H9 (cell line): ENCODE measurements around the gene PPP4R2. TPM values are rescaled to one million over a fixed set of nuclear protein-coding genes. Genes with fewer than 3 reads are reported as not detected.

Source experiments
- DNase-seq: peaks from one replicate; pipeline ENCODE4 v3.0.0-alpha.2; 2017
- H2AFZ ChIP-seq: one replicate; pipeline ENCODE4 v1.6.1; 2013; ENCODE audit warnings: mild to moderate bottlenecking, low read length, control low read depth, moderate library complexity
- H2AK5ac ChIP-seq: 2 replicates; pipeline ENCODE4 v1.6.1; 2013; ENCODE audit warnings: low read length, control low read depth, mixed read lengths; ENCODE audit not compliant: insufficient read length
- H2BK120ac ChIP-seq: one replicate; pipeline ENCODE4 v1.6.1; 2013; ENCODE audit warnings: low read depth, mild to moderate bottlenecking, low read length, control low read depth, inconsistent platforms; ENCODE audit not compliant: poor library complexity, severe bottlenecking
- H2BK12ac ChIP-seq: 2 replicates; pipeline ENCODE4 v1.6.1; 2013; ENCODE audit warnings: low read length, control low read depth, mixed read lengths, low read depth; ENCODE audit not compliant: insufficient read length
- H2BK15ac ChIP-seq: 2 replicates; pipeline ENCODE4 v1.6.1; 2013; ENCODE audit warnings: low read depth, low read length, control low read depth
- H2BK20ac ChIP-seq: one replicate; pipeline ENCODE4 v1.6.1; 2013; ENCODE audit warnings: low read depth, mild to moderate bottlenecking, low read length, control low read depth, inconsistent platforms; ENCODE audit not compliant: poor library complexity, severe bottlenecking
- H2BK5ac ChIP-seq: 2 replicates; pipeline ENCODE4 v1.6.1; 2013; ENCODE audit warnings: low read length, control low read depth, mixed read lengths; ENCODE audit not compliant: insufficient read length
- H3K14ac ChIP-seq: 2 replicates; pipeline ENCODE4 v1.6.1; 2013; ENCODE audit warnings: low read length, control low read depth; ENCODE audit not compliant: insufficient read depth
- H3K18ac ChIP-seq: 2 replicates; pipeline ENCODE4 v1.6.1; 2013; ENCODE audit warnings: low read depth, mild to moderate bottlenecking, mixed read lengths, low read length, control low read depth; ENCODE audit not compliant: insufficient read length
- H3K23ac ChIP-seq: 2 replicates; pipeline ENCODE4 v1.6.1; 2013; ENCODE audit warnings: low read length, control low read depth, mixed read lengths, low read depth; ENCODE audit not compliant: insufficient read length
- H3K23me2 ChIP-seq: 2 replicates; pipeline ENCODE4 v1.6.1; 2013; ENCODE audit warnings: low read depth, mild to moderate bottlenecking, mixed read lengths, low read length, control low read depth; ENCODE audit not compliant: insufficient read length, poor library complexity, severe bottlenecking
- H3K27ac ChIP-seq: 2 replicates; pipeline ENCODE4 v1.5.1; 2013; ENCODE audit warnings: low read length, control low read depth, mixed read lengths, low read depth; ENCODE audit not compliant: insufficient read length
- H3K27me3 ChIP-seq: 2 replicates; pipeline ENCODE4 v1.6.1; 2013; ENCODE audit warnings: low read length, control low read depth, inconsistent platforms; ENCODE audit not compliant: insufficient read depth
- H3K4ac ChIP-seq: 2 replicates; pipeline ENCODE4 v1.6.1; 2013; ENCODE audit warnings: low read depth, mild to moderate bottlenecking, control low read depth, inconsistent platforms, low read length, moderate library complexity
- H3K4me1 ChIP-seq: 2 replicates; pipeline ENCODE4 v1.6.1; 2013; ENCODE audit warnings: low read length, control low read depth, inconsistent platforms; ENCODE audit not compliant: insufficient read depth
- H3K4me2 ChIP-seq: 2 replicates; pipeline ENCODE4 v1.6.1; 2013; ENCODE audit warnings: low read length, control low read depth, mixed read lengths; ENCODE audit not compliant: insufficient read length, insufficient read depth
- H3K56ac ChIP-seq: 2 replicates; pipeline ENCODE4 v1.6.1; 2013; ENCODE audit warnings: low read depth, mild to moderate bottlenecking, mixed read lengths, low read length, control low read depth; ENCODE audit not compliant: insufficient read length
- H3K79me1 ChIP-seq: 2 replicates; pipeline ENCODE4 v1.6.1; 2013; ENCODE audit warnings: low read depth, mild to moderate bottlenecking, moderate library complexity, low read length, control low read depth, inconsistent platforms; ENCODE audit not compliant: insufficient read depth, poor library complexity, severe bottlenecking
- H3K79me2 ChIP-seq: 2 replicates; pipeline ENCODE4 v1.6.1; 2013; ENCODE audit warnings: low read length, control low read depth, inconsistent platforms; ENCODE audit not compliant: insufficient read depth
- H3K9ac ChIP-seq: 2 replicates; pipeline ENCODE4 v1.6.1; 2013; ENCODE audit warnings: low read length, control low read depth, mixed read lengths; ENCODE audit not compliant: insufficient read length; ENCODE audit errors: extremely low read depth
- H3K9me3 ChIP-seq: one replicate; pipeline ENCODE4 v1.6.1; 2013; ENCODE audit warnings: low read depth, low read length, inconsistent platforms; ENCODE audit not compliant: control insufficient read depth
- H3T11ph ChIP-seq: one replicate; pipeline ENCODE4 v1.6.1; 2013; ENCODE audit warnings: mild to moderate bottlenecking, low read length, control low read depth, inconsistent platforms
- H4K20me1 ChIP-seq: one replicate; pipeline ENCODE4 v1.6.1; 2013; ENCODE audit not compliant: control insufficient read depth, insufficient read length, insufficient read depth
- H4K5ac ChIP-seq: 2 replicates; pipeline ENCODE4 v1.6.1; 2013; ENCODE audit warnings: low read depth, mild to moderate bottlenecking, mixed read lengths, low read length, control low read depth; ENCODE audit not compliant: insufficient read length
- H4K8ac ChIP-seq: replicated peaks from 2 replicates; pipeline ENCODE4 v1.6.1; 2013; ENCODE audit warnings: low read length, control low read depth, mixed read lengths, low read depth; ENCODE audit not compliant: insufficient read length
- H4K91ac ChIP-seq: 2 replicates; pipeline ENCODE4 v1.6.1; 2013; ENCODE audit warnings: low read depth, mild to moderate bottlenecking, moderate library complexity, mixed read lengths, low read length, control low read depth; ENCODE audit not compliant: insufficient read length
- H3K27ac Mint-ChIP-seq, 3 experiments: 2 replicates in 2 of 3; 3 replicates in 1 of 3; pipeline ENCODE4 v1.8.0; 2020 to 2021; ENCODE audit warnings: mixed read lengths in 3 of 3, mild to moderate bottlenecking in 1 of 3, moderate library complexity in 1 of 3
- H3K27me3 Mint-ChIP-seq: 2 replicates; pipeline ENCODE4 v1.8.0; 2021; ENCODE audit warnings: low read depth, mild to moderate bottlenecking, moderate library complexity, mixed read lengths
- H3K36me3 Mint-ChIP-seq, 3 experiments: 2 replicates in 2 of 3; 3 replicates in 1 of 3; pipeline ENCODE4 v1.8.0; 2020 to 2021; ENCODE audit warnings: low read depth in 3 of 3, mixed read lengths in 3 of 3; ENCODE audit not compliant: insufficient read depth in 1 of 3
- H3K4me1 Mint-ChIP-seq, 2 experiments: 2 replicates each; pipeline ENCODE4 v1.8.0; 2020; ENCODE audit warnings: mixed read lengths in 2 of 2
- H3K4me3 Mint-ChIP-seq, 2 experiments: 2 replicates in 1 of 2; 3 replicates in 1 of 2; pipeline ENCODE4 v1.8.0; 2020 to 2021; ENCODE audit warnings: mild to moderate bottlenecking in 2 of 2, mixed read lengths in 2 of 2, moderate library complexity in 1 of 2
- H3K9me3 Mint-ChIP-seq, 2 experiments: 2 replicates in 1 of 2; 3 replicates in 1 of 2; pipeline ENCODE4 v1.8.0; 2020; ENCODE audit warnings: mild to moderate bottlenecking in 2 of 2, mixed read lengths in 2 of 2, moderate library complexity in 1 of 2
- CTCF ChIP-seq: fragments of 200-600 bp; sonication (generic); conservative IDR thresholded peaks from 3 replicates; pipeline ENCODE4 v1.8.0; 2021; ENCODE audit warnings: antibody characterized with exemption, mild to moderate bottlenecking
- WGBS: extraction: QIAGEN DNeasy Blood & Tissue Kit; methylation state at CpG from one replicate; pipeline ENCODE4 v1.1.7; 2013; ENCODE audit warnings: missing lambda C conversion rate, low lambda C conversion rate, mixed read lengths; ENCODE audit not compliant: insufficient read length; ENCODE audit errors: extremely low coverage; 5-methylcytosine and 5-hydroxymethylcytosine counted together
- total RNA-seq: library from RNA; stranded (reverse); gene quantifications from 2 replicates; pipeline ENCODE4 v1.2.1, GENCODE V29; 2021

PPP4R2 gene
- total RNA-seq, 1 experiment from 2014 or later = 132 TPM

GRCh38 chr3:73080216-73080966 is 83.8 kb downstream of the PPP4R2 start:
- Histone ChIP-seq H3K27me3 (no peaks in the 10 kb centered on the region), H3K4ac (no peak overlapping the region), H2BK120ac (no peak overlapping the region), H2AFZ (no peak overlapping the region), H3K79me2 (no peaks in the 10 kb centered on the region), H4K20me1 (no peaks in the 10 kb centered on the region), H3K4me2 (no peak overlapping the region), H3T11ph (no peak overlapping the region), H4K8ac (no peak overlapping the region), H4K91ac (no peak overlapping the region), H3K9me3 (no peaks in the 10 kb centered on the region), H2AK5ac (no peak overlapping the region), H4K5ac (no peak overlapping the region), H3K79me1 (no peaks in the 10 kb centered on the region), H3K56ac (no peak overlapping the region), H2BK20ac (no peak overlapping the region), H3K23ac (no peak overlapping the region), H2BK12ac (no peak overlapping the region), H3K27ac (no peak overlapping the region), H3K23me2 (no peaks in the 10 kb centered on the region), H3K18ac (no peak overlapping the region), H3K9ac (no peak overlapping the region), H3K4me1 (no peaks in the 10 kb centered on the region), H2BK15ac (no peak overlapping the region), H3K14ac (no peak overlapping the region), H2BK5ac (no peak overlapping the region)
- no peak for DNase-seq
- H3K9me3 Mint-ChIP-seq = no peaks in the 10 kb centered on the region
- H3K27me3 Mint-ChIP-seq = no peaks in the 10 kb centered on the region
- no peaks in the 10 kb centered on the region for H3K36me3 Mint-ChIP-seq
- whole genome bisulfite sequencing = no CpG with 5 or more reads among the region's 17 CpGs
- no peak for TF ChIP-seq CTCF
- no peaks in the 10 kb centered on the region; a peak in 1 of 4 replicates for H3K4me1 Mint-ChIP-seq
- no peak overlapping the region for H3K27ac Mint-ChIP-seq
- no peak overlapping the region for H3K4me3 Mint-ChIP-seq
